Measurements from ENCODE around the gene CBX8. TPM values are rescaled to one million over a fixed set of nuclear protein-coding genes. Genes with fewer than 3 reads are reported as not detected.

The CBX8 gene
- total RNA-seq, 4 donors from 2014 or later = 2.3 to 4.7 (median 2.6) TPM

DNA sequence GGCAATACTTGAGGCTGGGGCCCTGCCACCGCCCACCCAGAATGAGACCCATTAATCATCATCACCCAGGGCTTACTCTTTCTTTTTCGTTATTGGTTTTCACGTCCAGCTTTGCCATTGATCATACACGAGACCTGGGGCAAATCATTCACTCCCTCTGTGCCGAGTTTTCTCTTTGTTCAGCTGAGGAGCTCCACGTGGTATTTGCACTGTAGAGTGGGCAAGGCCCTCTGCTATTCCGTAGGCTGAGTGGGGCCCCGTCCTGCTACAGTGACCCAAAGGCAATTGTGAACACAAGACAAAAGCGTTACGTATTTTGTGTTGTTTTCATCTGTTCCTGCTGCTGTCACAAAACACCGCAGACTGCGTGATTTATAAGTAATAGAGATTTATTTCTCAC, 42.5 kb downstream of the CBX8 start:
- DNase-seq = no peak
- Histone ChIP-seq H3K4me1 (no peaks in the 10 kb centered on the region), H3K4me3 (no peak overlapping the region), H3K9me3 (no peaks in the 10 kb centered on the region), H3K27me3 (peaks cover 0 to 77% (median 6%) of the 10 kb centered on the region in 4 donors), H3K27ac (no peak overlapping the region), H3K36me3 (no peaks in the 10 kb centered on the region)
- WGBS, 2 donors = 55 to 62% methylated on average over 12 of the region's 12 CpGs
- intact Hi-C loops (cut with DNase I) = no loop called here
- TF ChIP-seq POLR2A (IDR thresholded peaks at IDR 0.05) = no peak
- TF ChIP-seq, protein P1, sequence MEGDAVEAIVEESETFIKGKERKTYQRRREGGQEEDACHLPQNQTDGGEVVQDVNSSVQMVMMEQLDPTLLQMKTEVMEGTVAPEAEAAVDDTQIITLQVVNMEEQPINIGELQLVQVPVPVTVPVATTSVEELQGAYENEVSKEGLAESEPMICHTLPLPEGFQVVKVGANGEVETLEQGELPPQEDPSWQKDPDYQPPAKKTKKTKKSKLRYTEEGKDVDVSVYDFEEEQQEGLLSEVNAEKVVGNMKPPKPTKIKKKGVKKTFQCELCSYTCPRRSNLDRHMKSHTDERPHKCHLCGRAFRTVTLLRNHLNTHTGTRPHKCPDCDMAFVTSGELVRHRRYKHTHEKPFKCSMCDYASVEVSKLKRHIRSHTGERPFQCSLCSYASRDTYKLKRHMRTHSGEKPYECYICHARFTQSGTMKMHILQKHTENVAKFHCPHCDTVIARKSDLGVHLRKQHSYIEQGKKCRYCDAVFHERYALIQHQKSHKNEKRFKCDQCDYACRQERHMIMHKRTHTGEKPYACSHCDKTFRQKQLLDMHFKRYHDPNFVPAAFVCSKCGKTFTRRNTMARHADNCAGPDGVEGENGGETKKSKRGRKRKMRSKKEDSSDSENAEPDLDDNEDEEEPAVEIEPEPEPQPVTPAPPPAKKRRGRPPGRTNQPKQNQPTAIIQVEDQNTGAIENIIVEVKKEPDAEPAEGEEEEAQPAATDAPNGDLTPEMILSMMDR (IDR thresholded peaks at IDR 0.05) = no peak

DNA sequence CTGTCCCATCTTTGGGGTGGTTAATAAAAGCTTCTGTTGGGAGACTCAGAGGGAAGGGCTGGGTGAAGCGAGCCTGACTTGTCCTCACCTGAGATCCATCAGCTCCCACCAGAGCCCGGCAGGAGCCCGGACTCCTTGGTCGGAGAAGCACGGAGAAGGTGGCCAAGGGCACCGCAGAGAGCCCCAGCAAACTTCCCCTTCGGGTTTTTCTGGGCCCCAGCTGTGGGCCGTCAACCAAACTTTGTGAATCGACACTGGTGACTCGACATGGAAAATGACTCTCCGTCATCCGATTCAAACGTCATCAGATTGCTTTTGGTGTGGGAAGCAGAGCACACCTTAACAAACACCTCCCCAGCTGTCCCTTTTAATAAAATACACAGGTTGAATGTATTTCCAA, 44.7 kb downstream of the CBX8 start:
- TF ChIP-seq, protein P1 (IDR thresholded peaks at IDR 0.05) = no peak
- TF ChIP-seq POLR2A (IDR thresholded peaks at IDR 0.05) = no peak
- no peak overlapping the region for H3K4me3 ChIP-seq
- H3K9me3 ChIP-seq = no peaks in the 10 kb centered on the region
- no peak for DNase-seq
- no peaks in the 10 kb centered on the region for H3K36me3 ChIP-seq
- H3K4me1 ChIP-seq = peaks cover 6 to 13% (median 6%) of the 10 kb centered on the region in 3 donors
- WGBS, 2 donors = 54 to 56% methylated on average over 13 of the region's 13 CpGs
- H3K27ac ChIP-seq = no peak overlapping the region
- intact Hi-C loops (cut with DNase I) = no loop called here
- peaks cover 15 to 99% (median 20%) of the 10 kb centered on the region in 4 donors for H3K27me3 ChIP-seq

- Histone ChIP-seq H3K4me3 (no peak overlapping the region), H3K4me1 (peaks cover 12 to 24% (median 12%) of the 10 kb centered on the region in 3 donors), H3K27me3 (peaks cover 23 to 99% (median 24%) of the 10 kb centered on the region in 4 donors), H3K36me3 (no peaks in the 10 kb centered on the region), H3K27ac (no peak overlapping the region), H3K9me3 (no peaks in the 10 kb centered on the region)
- TF ChIP-seq, protein P1 (IDR thresholded peaks at IDR 0.05) = no peak
- no peak for TF ChIP-seq POLR2A (IDR thresholded peaks at IDR 0.05)
- DNase-seq = no peak
- 52 to 58% methylated on average over 13 of the region's 13 CpGs for WGBS, 2 donors
- intact Hi-C loops (cut with DNase I) = no loop called here
Measured at GRCh38 chr17:79750650-79751545, 46.0 kb downstream of the CBX8 start.

GRCh38 chr17:79749958-79750357, 46.9 kb downstream of the CBX8 start:
- no peak for TF ChIP-seq POLR2A (IDR thresholded peaks at IDR 0.05)
- TF ChIP-seq, protein P1 (IDR thresholded peaks at IDR 0.05) = no peak
- WGBS, 2 donors = 55 to 56% methylated on average over 3 of the region's 3 CpGs
- DNase-seq = no peak
- intact Hi-C loops (cut with DNase I) = loop anchor here (10.0 kb wide), 1 partner anchor 245 kb away; no protein-coding TSS in a partner anchor
- peaks cover 12 to 24% (median 12%) of the 10 kb centered on the region in 3 donors for H3K4me1 ChIP-seq
- H3K9me3 ChIP-seq = no peaks in the 10 kb centered on the region
- H3K36me3 ChIP-seq = no peaks in the 10 kb centered on the region
- H3K27ac ChIP-seq = no peak overlapping the region
- no peak overlapping the region for H3K4me3 ChIP-seq
- peaks cover 23 to 99% (median 24%) of the 10 kb centered on the region in 4 donors for H3K27me3 ChIP-seq

DNA sequence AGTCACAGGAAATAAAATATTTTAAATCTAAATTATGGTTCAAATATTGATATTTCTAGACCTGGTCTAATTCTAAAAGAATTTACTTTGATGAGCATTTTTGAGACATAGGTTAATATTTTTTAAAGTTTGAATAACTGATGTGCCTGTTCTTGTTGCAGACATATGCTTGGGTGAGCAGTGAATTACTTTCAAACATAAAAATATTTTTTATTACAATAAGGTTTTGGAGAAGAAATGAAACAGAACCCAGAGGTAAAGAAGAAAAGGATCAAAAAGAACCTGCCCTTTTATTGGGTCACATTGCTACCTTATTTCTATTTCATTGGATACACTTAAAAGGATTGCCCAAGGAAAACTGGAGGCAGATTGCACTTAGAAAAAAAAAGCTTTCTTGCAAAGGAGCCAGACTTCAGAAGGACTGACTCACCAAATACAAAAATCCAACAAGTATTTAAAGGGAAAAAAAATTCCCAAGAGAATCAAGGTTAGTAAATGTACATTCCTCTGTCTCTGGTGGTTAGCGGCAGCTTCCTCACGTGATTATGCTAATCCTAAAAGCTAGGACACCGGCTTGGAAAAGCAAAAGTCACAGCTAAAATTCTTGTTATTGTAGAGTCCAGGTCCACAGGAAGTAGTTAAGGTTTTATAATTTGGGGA, 47.6 kb downstream of the CBX8 start:
- Histone ChIP-seq H3K27me3 (peaks cover 23 to 97% (median 24%) of the 10 kb centered on the region in 4 donors), H3K4me1 (peaks cover 12 to 24% (median 12%) of the 10 kb centered on the region in 3 donors), H3K9me3 (no peaks in the 10 kb centered on the region), H3K36me3 (no peaks in the 10 kb centered on the region), H3K27ac (no peak overlapping the region), H3K4me3 (no peak overlapping the region)
- no peak for TF ChIP-seq POLR2A (IDR thresholded peaks at IDR 0.05)
- TF ChIP-seq, protein P1 (IDR thresholded peaks at IDR 0.05) = no peak
- 31 to 47% methylated on average over 3 of the region's 3 CpGs for WGBS, 2 donors
- no peak for DNase-seq
- intact Hi-C loops (cut with DNase I) = loop anchor here (10.0 kb wide), 1 partner anchor 246 kb away; no protein-coding TSS in a partner anchor
